ENCODE results near the gene RPL21. TPM values are rescaled to one million over a fixed set of nuclear protein-coding genes. Genes with fewer than 3 reads are reported as not detected.
"Not testable (repeated sequence)": the region's sequence is repeated elsewhere in the genome, so short reads cannot be mapped to it uniquely, and the experiment has no call there.

RPL21 gene
- total RNA-seq: 877 TPM

- intact Hi-C loops (cut with DNase I): loop anchor here (10.0 kb wide), 1 partner anchor 77 kb away; the partner anchor contains the start of gene USP12
- DNase-seq (ENCODE audit: low spot score) (peak; percentile 97), ATAC-seq (peak; percentile 99)
Observed at GRCh38 chr13:27251166-27252091, at the start of gene RPL21. Gene RPL21 (plus strand): TSS chr13:27251558. CDS start chr13:27253777, 2,219 bp downstream.

- DNase-seq (ENCODE audit: low spot score) (no peak), ATAC-seq (no peak)
- intact Hi-C loops (cut with DNase I): no loop called here
Observed at GRCh38 chr13:27201661-27202060, 49.7 kb upstream of the RPL21 start.

- no peak for DNase-seq (ENCODE audit: low spot score)
- intact Hi-C loops (cut with DNase I): no loop called here
- no peak for ATAC-seq
Observed at GRCh38 chr13:27203186-27203585, 48.2 kb upstream of the RPL21 start.

GRCh38 chr13:27203854-27204253 lies 47.5 kb upstream of the RPL21 start:
- DNase-seq (ENCODE audit: low spot score) (no peak), ATAC-seq (no peak)
- intact Hi-C loops (cut with DNase I): no loop called here

- no peak for DNase-seq (ENCODE audit: low spot score)
- intact Hi-C loops (cut with DNase I): no loop called here
- ATAC-seq: no peak
Observed at GRCh38 chr13:27208514-27208913, 42.8 kb upstream of the RPL21 start.

GRCh38 chr13:27211271-27211670 lies 40.1 kb upstream of the RPL21 start:
- no peak for ATAC-seq
- intact Hi-C loops (cut with DNase I): no loop called here
- DNase-seq (ENCODE audit: low spot score): no peak

- DNase-seq (ENCODE audit: low spot score) (no peak), ATAC-seq (no peak)
- intact Hi-C loops (cut with DNase I): no loop called here
Observed at GRCh38 chr13:27211771-27212364, 39.5 kb upstream of the RPL21 start.

- DNase-seq (ENCODE audit: low spot score); intact Hi-C loops (cut with DNase I); ATAC-seq: not testable (repeated sequence)
Observed at GRCh38 chr13:27213386-27213785, 38.0 kb upstream of the RPL21 start.

GRCh38 chr13:27217791-27218190 lies 33.6 kb upstream of the RPL21 start:
- DNase-seq (ENCODE audit: low spot score); ATAC-seq; intact Hi-C loops (cut with DNase I): not testable (repeated sequence)

GRCh38 chr13:27218861-27219260 lies 32.5 kb upstream of the RPL21 start:
- ATAC-seq; intact Hi-C loops (cut with DNase I); DNase-seq (ENCODE audit: low spot score): not testable (repeated sequence)

GRCh38 chr13:27219611-27220010 lies 31.7 kb upstream of the RPL21 start:
- intact Hi-C loops (cut with DNase I): no loop called here
- ATAC-seq (no peak), DNase-seq (ENCODE audit: low spot score) (no peak)

GRCh38 chr13:27222100-27222499 lies 29.3 kb upstream of the RPL21 start:
- DNase-seq (ENCODE audit: low spot score); intact Hi-C loops (cut with DNase I); ATAC-seq: not testable (repeated sequence)

- no peak for ATAC-seq
- DNase-seq (ENCODE audit: low spot score): no peak
- intact Hi-C loops (cut with DNase I): no loop called here
Observed at GRCh38 chr13:27226991-27227390, 24.4 kb upstream of the RPL21 start.

- DNase-seq (ENCODE audit: low spot score): no peak
- intact Hi-C loops (cut with DNase I): no loop called here
- ATAC-seq: no peak
Observed at GRCh38 chr13:27228131-27228530, 23.2 kb upstream of the RPL21 start.

- DNase-seq (ENCODE audit: low spot score) (no peak), ATAC-seq (no peak)
- intact Hi-C loops (cut with DNase I): no loop called here
Observed at GRCh38 chr13:27229642-27230041, 21.7 kb upstream of the RPL21 start.

- DNase-seq (ENCODE audit: low spot score): no peak
- intact Hi-C loops (cut with DNase I): no loop called here
- ATAC-seq: no peak
Observed at GRCh38 chr13:27233964-27234363, 17.4 kb upstream of the RPL21 start.

- intact Hi-C loops (cut with DNase I): no loop called here
- no peak for ATAC-seq
- no peak for DNase-seq (ENCODE audit: low spot score)
Observed at GRCh38 chr13:27236478-27236877, 14.9 kb upstream of the RPL21 start.

- intact Hi-C loops (cut with DNase I): no loop called here
- DNase-seq (ENCODE audit: low spot score) (no peak), ATAC-seq (no peak)
Observed at GRCh38 chr13:27242702-27243101, 8.7 kb upstream of the RPL21 start.

GRCh38 chr13:27245610-27246009 lies 5.7 kb upstream of the RPL21 start:
- DNase-seq (ENCODE audit: low spot score) (no peak), ATAC-seq (no peak)
- intact Hi-C loops (cut with DNase I): no loop called here

GRCh38 chr13:27250833-27251165 lies 559 bp upstream of the RPL21 start:
- intact Hi-C loops (cut with DNase I): loop anchor here (10.0 kb wide), 1 partner anchor 76 kb away; the partner anchor contains the start of gene USP12
- ATAC-seq: peak; percentile 2

More at GRCh38 chr13:27250833-27251165, 559 bp upstream of the RPL21 start:
- no peak for DNase-seq (ENCODE audit: low spot score)

All from sciatic nerve (tissue), 2 donors.